A673 (cell line): ENCODE results near the gene PEX5.

Experiments
- CTCF ChIP-seq: fragments of 300-800, 200-600 bp; sonication (generic); conservative IDR thresholded peaks from 2 replicates; pipeline ENCODE4 v1.5.1; 2017; ENCODE audit warnings: low read depth, mild to moderate bottlenecking, antibody characterized with exemption, low read length, moderate library complexity, mixed read lengths
- EZH2 ChIP-seq: fragments of 200-600 bp; sonication (generic); IDR thresholded peaks from 2 replicates; pipeline ENCODE4 v1.6.1; 2017; ENCODE audit warnings: borderline replicate concordance, low read depth, mild to moderate bottlenecking, mixed read lengths, antibody characterized with exemption, low read length; ENCODE audit not compliant: poor library complexity, severe bottlenecking

DNA sequence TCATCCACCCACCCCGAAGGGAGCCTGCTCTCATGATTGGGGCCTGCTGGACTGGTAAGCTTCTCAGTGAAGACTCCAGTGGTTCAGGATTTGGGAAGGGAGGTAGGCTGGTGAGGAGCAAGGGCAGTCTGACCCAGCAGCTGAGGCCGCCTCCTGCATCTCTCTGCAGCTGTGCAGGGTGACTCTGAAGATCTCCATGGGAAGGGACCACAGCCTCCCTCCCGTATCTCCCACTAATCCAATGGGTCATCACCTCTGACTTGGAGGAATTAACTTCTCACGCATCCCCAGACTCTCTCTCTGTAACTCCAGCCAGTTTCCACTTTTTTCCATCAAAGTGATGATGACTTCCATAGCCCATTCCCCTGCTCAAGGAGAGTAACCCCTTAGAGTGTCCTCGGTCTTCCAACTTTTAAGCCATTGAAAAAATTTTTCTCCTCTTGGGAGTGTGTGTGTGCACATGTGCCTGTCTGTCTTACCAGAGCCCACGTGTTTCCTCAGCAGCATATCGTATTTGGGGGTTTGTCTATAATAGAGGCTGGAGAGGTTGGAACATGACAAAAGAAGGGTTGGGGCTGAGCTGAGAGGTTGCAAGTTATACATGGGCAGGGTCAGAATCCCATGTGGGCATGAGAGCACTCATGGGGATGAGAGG, 48.0 kb upstream of the PEX5 start:
- TF ChIP-seq EZH2 (no peak), CTCF (no peak)
